ENCODE results near the gene FAM131B.

Gene FAM131B

DNA sequence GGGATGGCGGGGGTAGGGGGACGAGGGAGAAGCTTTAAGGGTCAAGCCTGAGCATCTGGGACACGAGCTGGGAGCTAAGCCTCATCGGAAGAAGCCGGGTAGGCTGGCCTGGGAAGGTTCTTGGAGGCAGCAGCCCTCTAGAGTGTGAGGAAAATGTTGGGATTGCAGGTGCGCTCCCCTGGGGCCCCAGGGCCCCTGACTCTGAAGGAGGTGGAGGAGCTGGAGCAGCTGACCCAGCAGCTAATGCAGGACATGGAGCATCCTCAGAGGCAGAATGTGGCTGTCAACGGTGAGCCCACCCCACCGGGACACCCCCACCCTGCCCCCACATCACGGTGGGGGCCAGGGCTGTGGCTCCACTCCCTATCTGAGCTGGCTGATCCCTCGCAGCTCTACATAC lies 25.5 kb upstream of the FAM131B start:
- H3K36me3 ChIP-seq (ENCODE audit: insufficient read depth, low read length) = no peaks in the 10 kb centered on the region
- H3K27ac ChIP-seq (ENCODE audit: low read length) = no peak overlapping the region
- ATAC-seq (ENCODE audit: insufficient read depth, low read depth) (no peak), DNase-seq (no peak)
- no peak overlapping the region for H2AFZ ChIP-seq (ENCODE audit: low read depth, low read length)
- no peak overlapping the region for H3K4me3 ChIP-seq (ENCODE audit: low read depth in 1 of 2, low read length in 2 of 2)
- no peak for TF ChIP-seq EZH2 (IDR thresholded peaks at IDR 0.05; ENCODE audit: borderline replicate concordance, low read depth, low read length, severe bottlenecking)
- TF ChIP-seq, protein P1, sequence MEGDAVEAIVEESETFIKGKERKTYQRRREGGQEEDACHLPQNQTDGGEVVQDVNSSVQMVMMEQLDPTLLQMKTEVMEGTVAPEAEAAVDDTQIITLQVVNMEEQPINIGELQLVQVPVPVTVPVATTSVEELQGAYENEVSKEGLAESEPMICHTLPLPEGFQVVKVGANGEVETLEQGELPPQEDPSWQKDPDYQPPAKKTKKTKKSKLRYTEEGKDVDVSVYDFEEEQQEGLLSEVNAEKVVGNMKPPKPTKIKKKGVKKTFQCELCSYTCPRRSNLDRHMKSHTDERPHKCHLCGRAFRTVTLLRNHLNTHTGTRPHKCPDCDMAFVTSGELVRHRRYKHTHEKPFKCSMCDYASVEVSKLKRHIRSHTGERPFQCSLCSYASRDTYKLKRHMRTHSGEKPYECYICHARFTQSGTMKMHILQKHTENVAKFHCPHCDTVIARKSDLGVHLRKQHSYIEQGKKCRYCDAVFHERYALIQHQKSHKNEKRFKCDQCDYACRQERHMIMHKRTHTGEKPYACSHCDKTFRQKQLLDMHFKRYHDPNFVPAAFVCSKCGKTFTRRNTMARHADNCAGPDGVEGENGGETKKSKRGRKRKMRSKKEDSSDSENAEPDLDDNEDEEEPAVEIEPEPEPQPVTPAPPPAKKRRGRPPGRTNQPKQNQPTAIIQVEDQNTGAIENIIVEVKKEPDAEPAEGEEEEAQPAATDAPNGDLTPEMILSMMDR (IDR thresholded peaks at IDR 0.05; ENCODE audit: borderline replicate concordance, extremely low read depth, low read length, poor library complexity, severe bottlenecking) = no peak
- no peak overlapping the region for H3K4me2 ChIP-seq (ENCODE audit: insufficient read depth, low read length)
- no peaks in the 10 kb centered on the region for H3K9me3 ChIP-seq (ENCODE audit: insufficient read depth, low read length, severe bottlenecking)
- H3K27me3 ChIP-seq (ENCODE audit: insufficient read depth, low read length, poor library complexity) = no peaks in the 10 kb centered on the region
- no peaks in the 10 kb centered on the region for H3K79me2 ChIP-seq (ENCODE audit: insufficient read depth, low read length)
- no peaks in the 10 kb centered on the region for H4K20me1 ChIP-seq (ENCODE audit: insufficient read depth, low read length)
- H3K9ac ChIP-seq (ENCODE audit: low read depth, low read length) = no peak overlapping the region
- no peaks in the 10 kb centered on the region for H3K4me1 ChIP-seq (ENCODE audit: insufficient read depth, low read length)

DNA sequence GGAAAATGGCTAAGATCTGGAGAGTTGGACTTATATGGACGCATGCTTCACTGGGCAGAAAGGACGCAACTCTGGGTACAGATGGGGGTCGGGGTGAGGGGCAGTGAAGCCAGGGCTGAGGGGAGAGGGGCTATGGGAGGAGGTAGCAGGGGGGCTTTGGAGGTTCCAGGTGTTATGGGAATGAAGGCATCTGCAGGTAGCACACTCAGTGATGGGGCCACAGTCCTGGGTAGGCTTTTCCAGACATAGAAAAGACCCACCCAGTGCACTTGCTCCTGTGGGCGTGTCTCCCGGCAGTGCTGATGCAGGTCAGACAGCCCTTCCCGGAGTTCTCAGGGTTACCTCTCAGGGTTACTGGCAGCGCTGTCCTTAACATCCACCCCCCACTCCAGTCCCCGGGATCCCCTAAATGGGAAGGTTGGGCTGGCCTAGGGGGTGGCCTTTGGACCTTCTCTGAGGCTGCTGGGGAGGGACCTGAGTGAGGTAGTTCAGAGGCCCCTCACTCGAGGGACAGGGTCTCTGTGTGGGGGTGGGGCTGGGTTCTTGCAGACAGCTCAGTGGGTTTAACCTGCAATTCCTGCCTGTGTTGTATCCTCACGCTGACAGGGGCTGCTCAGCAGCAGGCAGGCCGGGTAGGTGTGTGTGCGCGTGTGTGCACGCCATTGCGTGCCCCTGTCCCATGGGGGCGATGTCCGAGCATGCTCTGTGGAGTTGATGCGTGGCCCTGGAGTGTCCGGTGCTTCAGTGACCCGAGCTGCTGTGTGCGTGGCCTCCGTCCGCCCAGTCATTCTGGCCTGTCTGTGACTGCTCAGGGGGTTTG lies 24.9 kb upstream of the FAM131B start:
- no peak overlapping the region for H3K4me3 ChIP-seq (ENCODE audit: low read depth in 1 of 2, low read length in 2 of 2)
- H3K9ac ChIP-seq (ENCODE audit: low read depth, low read length) = no peak overlapping the region
- no peak overlapping the region for H2AFZ ChIP-seq (ENCODE audit: low read depth, low read length)
- DNase-seq = no peak
- no peaks in the 10 kb centered on the region for H3K27me3 ChIP-seq (ENCODE audit: insufficient read depth, low read length, poor library complexity)
- no peaks in the 10 kb centered on the region for H4K20me1 ChIP-seq (ENCODE audit: insufficient read depth, low read length)
- no peak overlapping the region for H3K4me2 ChIP-seq (ENCODE audit: insufficient read depth, low read length)
- ATAC-seq (ENCODE audit: insufficient read depth, low read depth) = 0 out of 3 replicates have a peak, but pooled peaks have one; percentile 18
- no peaks in the 10 kb centered on the region for H3K4me1 ChIP-seq (ENCODE audit: insufficient read depth, low read length)
- no peaks in the 10 kb centered on the region for H3K36me3 ChIP-seq (ENCODE audit: insufficient read depth, low read length)
- no peaks in the 10 kb centered on the region for H3K79me2 ChIP-seq (ENCODE audit: insufficient read depth, low read length)
- no peak for TF ChIP-seq EZH2 (IDR thresholded peaks at IDR 0.05; ENCODE audit: borderline replicate concordance, low read depth, low read length, severe bottlenecking)
- TF ChIP-seq, protein P1 (IDR thresholded peaks at IDR 0.05; ENCODE audit: borderline replicate concordance, extremely low read depth, low read length, poor library complexity, severe bottlenecking) = peak; percentile 40
- H3K9me3 ChIP-seq (ENCODE audit: insufficient read depth, low read length, severe bottlenecking) = no peaks in the 10 kb centered on the region
- H3K27ac ChIP-seq (ENCODE audit: low read length) = no peak overlapping the region

DNA sequence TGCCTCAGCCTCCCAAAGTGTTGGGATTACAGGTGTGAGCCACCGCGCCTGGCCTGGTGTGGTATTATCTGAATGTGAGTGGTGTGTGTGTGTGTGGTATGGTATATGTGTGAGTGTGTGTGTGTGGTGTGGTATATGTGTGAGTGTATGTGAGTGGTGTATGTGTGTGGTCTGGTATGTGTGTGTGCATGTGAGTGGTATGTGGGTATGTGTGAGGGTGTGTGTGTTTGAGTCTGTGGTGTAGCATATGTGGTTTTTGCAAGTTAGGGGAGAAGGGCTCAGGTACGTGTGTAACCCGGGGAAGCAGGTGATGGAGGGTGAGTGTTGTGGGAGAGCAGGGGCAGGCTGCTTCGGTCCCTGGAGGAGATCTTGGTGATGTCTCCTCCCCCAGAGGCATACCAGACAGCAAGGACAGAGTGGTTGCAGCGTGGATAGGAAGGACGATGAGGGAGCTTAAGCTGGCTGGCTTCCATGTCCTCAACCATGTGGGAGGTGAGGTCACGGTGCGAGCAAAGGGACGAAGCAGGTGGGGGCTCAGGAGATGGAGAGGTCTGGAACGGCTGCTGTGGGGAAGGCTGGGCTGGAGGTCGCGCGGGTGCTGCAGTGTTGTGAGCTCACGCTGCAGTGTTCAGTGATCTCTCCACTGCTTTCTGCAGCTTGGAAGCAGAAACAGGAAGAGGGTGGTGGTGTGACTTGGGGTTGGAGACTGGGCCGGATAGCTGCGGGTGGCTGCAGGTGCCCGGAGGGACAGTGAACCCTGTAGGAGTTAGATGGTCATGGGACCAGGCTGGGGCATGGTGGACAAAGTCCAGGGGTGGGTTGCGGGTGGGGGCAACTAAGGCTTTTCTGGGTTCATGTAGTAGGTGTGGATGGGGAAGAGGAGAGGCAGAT lies 23.6 kb upstream of the FAM131B start:
- no peaks in the 10 kb centered on the region for H3K9me3 ChIP-seq (ENCODE audit: insufficient read depth, low read length, severe bottlenecking)
- H3K27ac ChIP-seq (ENCODE audit: low read length) = no peak overlapping the region
- no peak for DNase-seq
- H3K79me2 ChIP-seq (ENCODE audit: insufficient read depth, low read length) = no peaks in the 10 kb centered on the region
- H3K27me3 ChIP-seq (ENCODE audit: insufficient read depth, low read length, poor library complexity) = no peaks in the 10 kb centered on the region
- TF ChIP-seq, protein P1 (IDR thresholded peaks at IDR 0.05; ENCODE audit: borderline replicate concordance, extremely low read depth, low read length, poor library complexity, severe bottlenecking) = no peak
- TF ChIP-seq EZH2 (IDR thresholded peaks at IDR 0.05; ENCODE audit: borderline replicate concordance, low read depth, low read length, severe bottlenecking) = no peak
- H3K4me2 ChIP-seq (ENCODE audit: insufficient read depth, low read length) = no peak overlapping the region
- H3K9ac ChIP-seq (ENCODE audit: low read depth, low read length) = no peak overlapping the region
- H4K20me1 ChIP-seq (ENCODE audit: insufficient read depth, low read length) = no peaks in the 10 kb centered on the region
- no peaks in the 10 kb centered on the region for H3K36me3 ChIP-seq (ENCODE audit: insufficient read depth, low read length)
- H3K4me1 ChIP-seq (ENCODE audit: insufficient read depth, low read length) = no peaks in the 10 kb centered on the region
- ATAC-seq (ENCODE audit: insufficient read depth, low read depth) = peak; percentile 44
- 0 out of 2 replicates have a peak overlapping the region, but pooled peaks have one; percentile 29 for H2AFZ ChIP-seq (ENCODE audit: low read depth, low read length)
- H3K4me3 ChIP-seq (ENCODE audit: low read depth in 1 of 2, low read length in 2 of 2) = no peak overlapping the region

Data from DND-41 (cell line).